WERI-Rb-1 (cell line): ENCODE data around the gene C2CD2.

Source experiments
- DNase-seq: peaks from one replicate; pipeline ENCODE4 v3.0.0-alpha.2; 2020
- H3K27ac ChIP-seq: fragments of 250-450 bp; sonication (Bioruptor Pico); 2 replicates; pipeline ENCODE4 v1.5.1; 2020; ENCODE audit warnings: mild to moderate bottlenecking, moderate library complexity
- H3K27me3 ChIP-seq: fragments of 250-450 bp; sonication (Bioruptor Pico); 2 replicates; pipeline ENCODE4 v1.5.1; 2021; ENCODE audit warnings: mild to moderate bottlenecking, low read depth, moderate library complexity; ENCODE audit not compliant: insufficient read depth, severe bottlenecking
- H3K36me3 ChIP-seq: fragments of 250-450 bp; sonication (Bioruptor Pico); 2 replicates; pipeline ENCODE4 v1.5.1; 2020; ENCODE audit warnings: mild to moderate bottlenecking, moderate library complexity
- H3K4me3 ChIP-seq: 2 replicates; pipeline ENCODE4 v1.5.1; 2011; ENCODE audit warnings: low read depth, mild to moderate bottlenecking, control low read depth, low read length
- H3K9me3 ChIP-seq: fragments of 250-450 bp; sonication (Bioruptor Pico); 2 replicates; pipeline ENCODE4 v1.5.1; 2021; ENCODE audit warnings: mild to moderate bottlenecking, moderate library complexity; ENCODE audit not compliant: severe bottlenecking
- TF ChIP-seq, protein P1 (sequence below): IDR thresholded peaks from 2 replicates; pipeline ENCODE4 v1.5.1; 2011; ENCODE audit warnings: low read depth, mild to moderate bottlenecking, control low read depth, inconsistent platforms, low read length

C2CD2 gene

DNA sequence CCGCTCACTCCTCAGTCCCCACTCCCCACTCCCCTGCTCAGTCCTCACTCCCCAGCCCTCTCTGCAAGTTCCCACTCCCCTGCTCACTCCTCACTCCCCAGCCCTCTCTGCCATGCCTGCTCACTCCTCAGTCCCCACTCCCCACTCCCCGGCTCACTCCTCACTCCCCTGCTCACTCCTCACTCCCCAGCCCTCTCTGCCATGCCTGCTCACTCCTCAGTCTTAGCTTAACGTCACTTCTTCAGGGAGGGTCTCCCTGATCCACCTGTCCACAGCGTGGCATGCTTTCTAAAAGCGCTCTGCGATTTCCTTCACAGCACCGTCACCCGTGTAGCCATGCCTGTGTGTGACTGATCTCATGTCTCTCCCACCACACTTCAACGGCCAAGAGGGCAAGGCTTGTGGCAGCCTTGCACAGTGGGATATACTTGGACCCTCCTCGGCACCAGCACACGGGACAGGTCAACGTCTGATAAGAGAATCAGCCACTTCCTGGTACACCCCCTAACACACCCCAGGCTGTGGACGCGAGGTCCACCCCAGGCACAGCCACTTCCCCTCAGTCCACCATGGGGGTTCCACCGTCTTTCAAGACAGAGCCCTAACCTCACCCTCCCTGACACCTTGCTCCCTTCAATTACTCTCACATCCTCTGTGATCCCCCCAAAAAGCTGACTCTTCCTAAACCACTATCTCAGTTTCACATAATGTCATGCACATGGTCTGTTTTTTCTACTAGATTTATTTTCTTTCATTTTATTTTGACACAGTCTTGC is 88.6 kb downstream of the C2CD2 start:
- Histone ChIP-seq H3K4me3 (no peak overlapping the region), H3K27me3 (no peaks in the 10 kb centered on the region), H3K9me3 (no peaks in the 10 kb centered on the region), H3K27ac (no peak overlapping the region), H3K36me3 (no peaks in the 10 kb centered on the region)
- TF ChIP-seq, protein P1, sequence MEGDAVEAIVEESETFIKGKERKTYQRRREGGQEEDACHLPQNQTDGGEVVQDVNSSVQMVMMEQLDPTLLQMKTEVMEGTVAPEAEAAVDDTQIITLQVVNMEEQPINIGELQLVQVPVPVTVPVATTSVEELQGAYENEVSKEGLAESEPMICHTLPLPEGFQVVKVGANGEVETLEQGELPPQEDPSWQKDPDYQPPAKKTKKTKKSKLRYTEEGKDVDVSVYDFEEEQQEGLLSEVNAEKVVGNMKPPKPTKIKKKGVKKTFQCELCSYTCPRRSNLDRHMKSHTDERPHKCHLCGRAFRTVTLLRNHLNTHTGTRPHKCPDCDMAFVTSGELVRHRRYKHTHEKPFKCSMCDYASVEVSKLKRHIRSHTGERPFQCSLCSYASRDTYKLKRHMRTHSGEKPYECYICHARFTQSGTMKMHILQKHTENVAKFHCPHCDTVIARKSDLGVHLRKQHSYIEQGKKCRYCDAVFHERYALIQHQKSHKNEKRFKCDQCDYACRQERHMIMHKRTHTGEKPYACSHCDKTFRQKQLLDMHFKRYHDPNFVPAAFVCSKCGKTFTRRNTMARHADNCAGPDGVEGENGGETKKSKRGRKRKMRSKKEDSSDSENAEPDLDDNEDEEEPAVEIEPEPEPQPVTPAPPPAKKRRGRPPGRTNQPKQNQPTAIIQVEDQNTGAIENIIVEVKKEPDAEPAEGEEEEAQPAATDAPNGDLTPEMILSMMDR = no peak
- DNase-seq = no peak

DNA sequence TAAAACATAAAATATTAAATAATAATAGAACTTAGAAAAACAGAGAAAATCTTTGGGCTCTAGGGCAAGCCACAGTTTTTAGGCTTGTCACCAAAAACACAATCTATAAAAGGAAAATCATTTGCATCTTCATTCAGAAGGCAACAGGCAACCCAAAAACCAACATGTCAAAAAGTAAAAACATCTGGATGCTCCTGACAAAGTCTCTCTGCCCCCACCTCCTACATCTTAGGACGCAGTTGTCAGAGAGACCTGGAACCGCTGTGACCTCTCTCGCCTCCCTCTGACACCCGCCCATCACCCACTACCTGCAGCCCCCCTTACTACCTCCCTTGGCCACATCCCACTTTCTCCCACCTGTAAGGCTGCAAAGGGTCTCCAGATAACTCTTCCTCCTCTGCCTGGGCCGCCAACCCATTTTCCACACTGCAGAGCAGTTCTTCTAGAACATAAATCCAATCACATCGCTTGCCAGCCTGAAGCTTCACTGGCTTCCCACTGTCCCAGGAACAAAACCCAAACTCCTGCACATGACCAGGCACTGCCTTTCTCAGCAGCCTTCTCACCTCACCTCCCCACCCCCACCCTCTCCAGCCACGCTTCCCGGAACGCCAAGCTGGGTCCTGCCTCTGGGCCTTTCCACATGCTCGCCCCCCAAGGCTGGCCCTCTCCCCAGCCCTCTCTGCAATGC is 89.4 kb downstream of the C2CD2 start:
- Histone ChIP-seq H3K9me3 (no peaks in the 10 kb centered on the region), H3K27me3 (no peaks in the 10 kb centered on the region), H3K27ac (no peak overlapping the region), H3K36me3 (peaks cover 5% of the 10 kb centered on the region), H3K4me3 (no peak overlapping the region)
- DNase-seq = no peak
- TF ChIP-seq, protein P1 = no peak

DNA sequence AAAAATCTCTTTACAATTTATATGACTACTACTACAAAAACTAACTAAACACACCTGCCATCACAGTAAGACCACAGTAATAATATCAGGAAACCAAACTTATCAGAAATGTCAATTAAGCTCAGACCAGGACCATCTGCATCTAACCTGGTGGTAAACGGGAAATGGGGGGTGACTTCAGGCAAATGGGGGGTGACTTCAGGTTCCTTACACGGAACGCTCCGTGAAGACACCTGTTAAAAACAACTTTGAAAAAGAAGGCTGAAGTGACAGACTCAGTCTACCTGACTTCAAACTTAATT is 90.4 kb downstream of the C2CD2 start:
- H3K27ac ChIP-seq = no peak overlapping the region
- H3K4me3 ChIP-seq = no peak overlapping the region
- H3K27me3 ChIP-seq = no peaks in the 10 kb centered on the region
- TF ChIP-seq, protein P1 = no peak
- H3K9me3 ChIP-seq = no peaks in the 10 kb centered on the region
- H3K36me3 ChIP-seq = peaks cover 12% of the 10 kb centered on the region
- DNase-seq = no peak

DNA sequence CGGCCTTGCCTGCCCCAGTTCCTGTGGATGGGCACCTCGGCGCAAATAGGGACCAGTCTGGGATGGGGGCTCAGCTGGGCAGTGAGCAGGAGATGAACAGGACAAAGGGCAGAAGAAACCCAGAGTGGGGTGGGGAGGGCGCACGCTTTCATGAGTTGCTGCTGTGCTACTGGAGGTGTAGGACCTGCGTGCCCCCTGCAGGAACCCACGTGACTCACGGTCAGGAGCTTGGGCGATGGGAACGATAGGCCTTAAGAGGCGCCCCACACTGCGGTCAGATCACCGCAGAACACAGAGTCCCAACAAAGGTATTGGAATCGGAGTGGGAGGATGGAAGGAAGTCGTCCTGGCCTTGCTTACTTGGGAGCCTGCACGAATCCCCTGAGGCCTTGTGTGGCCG is 91.8 kb downstream of the C2CD2 start:
- DNase-seq = no peak
- no peaks in the 10 kb centered on the region for H3K27me3 ChIP-seq
- H3K27ac ChIP-seq = no peak overlapping the region
- H3K36me3 ChIP-seq = peaks cover 21% of the 10 kb centered on the region
- no peaks in the 10 kb centered on the region for H3K9me3 ChIP-seq
- H3K4me3 ChIP-seq = no peak overlapping the region
- TF ChIP-seq, protein P1 = peak; percentile 47

DNA sequence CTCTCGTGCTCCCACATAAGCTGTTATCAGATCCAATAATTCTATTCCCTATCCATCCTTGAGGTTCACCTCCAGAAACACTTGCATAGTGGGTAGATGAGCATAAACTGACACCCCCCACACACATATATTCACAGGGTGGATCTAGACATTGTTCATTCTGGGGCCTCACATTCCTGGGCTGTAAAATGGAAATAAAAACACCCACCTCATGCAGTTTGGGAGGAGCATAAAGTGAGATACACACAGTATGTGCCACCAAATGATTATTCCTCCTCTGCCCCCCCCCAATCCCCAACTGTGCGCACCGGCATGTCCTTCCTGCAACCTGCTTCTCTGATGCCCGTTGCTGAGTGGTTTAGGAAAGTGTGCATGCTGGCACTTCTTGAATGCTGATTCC is 92.6 kb downstream of the C2CD2 start:
- no peak overlapping the region for H3K27ac ChIP-seq
- no peaks in the 10 kb centered on the region for H3K9me3 ChIP-seq
- no peaks in the 10 kb centered on the region for H3K27me3 ChIP-seq
- peaks cover 29% of the 10 kb centered on the region for H3K36me3 ChIP-seq
- H3K4me3 ChIP-seq = no peak overlapping the region
- TF ChIP-seq, protein P1 = no peak
- no peak for DNase-seq
